ENCODE measurements around the gene RRM1.
"Not testable (repeated sequence)": the region's sequence is repeated elsewhere in the genome, so short reads cannot be mapped to it uniquely, and the experiment has no call there.

Gene RRM1

DNA sequence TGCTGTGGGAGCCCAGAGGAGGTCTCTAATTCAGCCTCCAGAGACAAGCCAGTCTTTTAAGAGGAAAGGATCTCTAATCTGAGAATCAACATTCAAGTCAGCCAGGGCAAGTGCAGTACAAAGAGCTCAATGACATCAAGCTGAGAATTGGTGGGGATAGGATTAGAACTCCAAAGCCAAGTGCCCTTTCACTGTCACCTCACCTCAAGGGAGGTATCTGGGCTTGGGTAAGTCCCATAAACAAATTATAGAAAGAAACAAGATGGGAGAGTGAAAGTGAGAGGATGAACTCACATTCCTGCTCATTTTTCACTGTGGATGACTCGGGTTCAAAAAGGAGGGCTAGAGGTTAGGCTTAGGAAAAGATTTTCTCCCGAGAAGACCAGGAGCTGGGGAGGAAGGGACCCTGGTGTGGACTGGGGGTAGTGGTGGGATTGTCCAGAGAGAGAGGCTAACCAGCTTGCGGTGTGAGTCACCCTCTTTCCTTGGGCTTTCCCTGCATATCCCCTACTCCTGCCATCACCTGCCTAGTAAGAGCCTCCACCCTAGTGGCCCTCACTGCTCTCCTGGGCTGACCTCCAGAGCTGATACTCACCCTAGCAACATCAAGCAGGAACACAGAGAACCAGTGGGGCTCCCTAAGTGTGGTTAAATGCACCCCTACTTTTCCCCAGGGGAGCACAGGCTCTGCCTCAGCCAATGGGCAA is 70.4 kb downstream of the RRM1 start:
- no peak overlapping the region for H3K4me3 ChIP-seq (replicated peaks; ENCODE audit: low read depth, low read length)

GRCh38 chr11:4167292-4167691 is 72.7 kb downstream of the RRM1 start:
- TF ChIP-seq CTCF (IDR thresholded peaks at IDR 0.05; ENCODE audit: insufficient read depth, low read length, poor library complexity, severe bottlenecking), result no peak
- no peaks in the 10 kb centered on the region for H3K36me3 ChIP-seq (ENCODE audit: control insufficient read depth, insufficient read depth, low read length)
- no peaks in the 10 kb centered on the region for H3K27me3 ChIP-seq (replicated peaks; ENCODE audit: control insufficient read depth, insufficient read depth, low read length)
- DNase-seq (ENCODE audit: extremely low read depth, insufficient read length), result no peak
- H3K4me3 ChIP-seq (replicated peaks; ENCODE audit: low read depth, low read length), result no peak overlapping the region

More for the DNA sequence above, 70.4 kb downstream of the RRM1 start:
- no peak for TF ChIP-seq CTCF (IDR thresholded peaks at IDR 0.05; ENCODE audit: insufficient read depth, low read length, poor library complexity, severe bottlenecking)
- DNase-seq (ENCODE audit: extremely low read depth, insufficient read length), result no peak
- Histone ChIP-seq H3K36me3 (ENCODE audit: control insufficient read depth, insufficient read depth, low read length) (no peaks in the 10 kb centered on the region), H3K27me3 (replicated peaks; ENCODE audit: control insufficient read depth, insufficient read depth, low read length) (no peaks in the 10 kb centered on the region)

- no peak for TF ChIP-seq CTCF (IDR thresholded peaks at IDR 0.05; ENCODE audit: insufficient read depth, low read length, poor library complexity, severe bottlenecking)
- Histone ChIP-seq H3K4me3 (replicated peaks; ENCODE audit: low read depth, low read length) (no peak overlapping the region), H3K36me3 (ENCODE audit: control insufficient read depth, insufficient read depth, low read length) (no peaks in the 10 kb centered on the region), H3K27me3 (replicated peaks; ENCODE audit: control insufficient read depth, insufficient read depth, low read length) (no peaks in the 10 kb centered on the region)
- DNase-seq (ENCODE audit: extremely low read depth, insufficient read length), result no peak
Measured at GRCh38 chr11:4167758-4168157, 73.2 kb downstream of the RRM1 start.

GRCh38 chr11:4175620-4176350 is 81.2 kb downstream of the RRM1 start:
- H3K36me3 ChIP-seq (ENCODE audit: control insufficient read depth, insufficient read depth, low read length); H3K4me3 ChIP-seq (replicated peaks; ENCODE audit: low read depth, low read length); H3K27me3 ChIP-seq (replicated peaks; ENCODE audit: control insufficient read depth, insufficient read depth, low read length); DNase-seq (ENCODE audit: extremely low read depth, insufficient read length): not testable (repeated sequence)

- no peak for TF ChIP-seq CTCF (IDR thresholded peaks at IDR 0.05; ENCODE audit: insufficient read depth, low read length, poor library complexity, severe bottlenecking)
- Histone ChIP-seq H3K36me3 (ENCODE audit: control insufficient read depth, insufficient read depth, low read length) (no peaks in the 10 kb centered on the region), H3K27me3 (replicated peaks; ENCODE audit: control insufficient read depth, insufficient read depth, low read length) (no peaks in the 10 kb centered on the region), H3K4me3 (replicated peaks; ENCODE audit: low read depth, low read length) (no peak overlapping the region)
- DNase-seq (ENCODE audit: extremely low read depth, insufficient read length), result no peak
Measured at GRCh38 chr11:4178813-4179662, 84.4 kb downstream of the RRM1 start.
